AG20443 (cell line): ENCODE results near the gene SLC4A3.

ENCODE experiments used
- DNase-seq: peaks from one replicate; pipeline ENCODE4 v3.0.0; 2012; ENCODE audit warnings: low spot score, mixed read lengths

The SLC4A3 gene

GRCh38 chr2:219613461-219614070, 13.9 kb upstream of the SLC4A3 start:
- DNase-seq = no peak

GRCh38 chr2:219614076-219614860, 13.2 kb upstream of the SLC4A3 start:
- no peak for DNase-seq

- no peak for DNase-seq
These were observed 12.4 kb upstream of the SLC4A3 start for GRCh38 chr2:219615036-219615435.

- DNase-seq = no peak
These were observed 11.5 kb upstream of the SLC4A3 start for GRCh38 chr2:219615894-219616293.

- DNase-seq = no peak
These were observed 10.9 kb upstream of the SLC4A3 start for GRCh38 chr2:219616550-219616949.

GRCh38 chr2:219618733-219619122, 8.7 kb upstream of the SLC4A3 start:
- no peak for DNase-seq

- no peak for DNase-seq
These were observed 8.2 kb upstream of the SLC4A3 start for GRCh38 chr2:219619235-219619634.

- DNase-seq = no peak
These were observed 6.9 kb upstream of the SLC4A3 start for GRCh38 chr2:219620546-219620945.

GRCh38 chr2:219621935-219622334, 5.5 kb upstream of the SLC4A3 start:
- no peak for DNase-seq

- no peak for DNase-seq
These were observed 5.0 kb upstream of the SLC4A3 start for GRCh38 chr2:219622472-219622871.

- DNase-seq = no peak
These were observed 2.9 kb upstream of the SLC4A3 start for GRCh38 chr2:219624565-219624964.

- no peak for DNase-seq
These were observed 2.3 kb upstream of the SLC4A3 start for GRCh38 chr2:219625179-219625578.

GRCh38 chr2:219626540-219626939, 890 bp upstream of the SLC4A3 start:
- no peak for DNase-seq

- DNase-seq = no peak
These were observed 980 bp downstream of the SLC4A3 start for GRCh38 chr2:219628235-219628985.

- no peak for DNase-seq
These were observed 1.8 kb downstream of the SLC4A3 start for GRCh38 chr2:219628986-219629901.

GRCh38 chr2:219629976-219630695, 2.7 kb downstream of the SLC4A3 start:
- DNase-seq = no peak

GRCh38 chr2:219630770-219631405, 3.5 kb downstream of the SLC4A3 start:
- no peak for DNase-seq

GRCh38 chr2:219631406-219631891, 4.0 kb downstream of the SLC4A3 start:
- DNase-seq = no peak

GRCh38 chr2:219631904-219632759, 4.7 kb downstream of the SLC4A3 start:
- no peak for DNase-seq

GRCh38 chr2:219632760-219633105, 5.3 kb downstream of the SLC4A3 start:
- no peak for DNase-seq
